ENCODE results near the gene APBA2.

APBA2 gene

DNA sequence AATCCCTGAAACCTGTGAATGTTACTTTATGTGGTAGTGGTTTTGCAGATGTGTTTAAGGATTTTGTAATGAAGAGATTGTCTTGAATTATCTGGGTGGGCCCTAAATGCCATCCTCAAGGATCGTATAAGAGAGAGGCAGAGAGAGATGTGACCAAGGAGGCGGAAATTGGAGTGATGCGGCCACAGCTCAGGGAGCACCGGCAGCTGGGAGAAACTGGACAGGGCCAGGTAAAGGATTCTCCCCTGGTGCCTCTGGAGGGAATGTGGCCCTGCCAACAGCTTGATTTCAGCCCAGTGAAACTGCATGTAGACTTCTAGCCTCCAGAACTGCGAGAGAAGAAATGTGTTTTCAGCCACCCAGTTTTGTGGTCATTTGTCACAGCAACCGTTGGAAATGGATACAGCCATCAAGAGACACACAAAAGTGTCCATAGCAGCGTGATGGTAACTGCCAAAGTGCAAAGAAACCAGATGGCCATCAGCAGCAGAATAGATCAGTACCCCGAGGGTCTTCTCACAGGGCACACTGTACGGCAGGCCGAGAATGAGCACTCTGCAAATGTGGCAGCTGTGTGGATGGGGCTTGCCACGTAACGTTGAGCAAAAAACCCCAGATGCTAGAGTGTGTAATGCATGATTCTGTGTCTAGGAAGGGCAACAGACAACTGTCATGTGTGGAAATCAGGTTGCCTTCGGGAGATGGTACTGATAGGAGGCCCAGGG, 12.2 kb downstream of the APBA2 start:
- no peak for DNase-seq

DNA sequence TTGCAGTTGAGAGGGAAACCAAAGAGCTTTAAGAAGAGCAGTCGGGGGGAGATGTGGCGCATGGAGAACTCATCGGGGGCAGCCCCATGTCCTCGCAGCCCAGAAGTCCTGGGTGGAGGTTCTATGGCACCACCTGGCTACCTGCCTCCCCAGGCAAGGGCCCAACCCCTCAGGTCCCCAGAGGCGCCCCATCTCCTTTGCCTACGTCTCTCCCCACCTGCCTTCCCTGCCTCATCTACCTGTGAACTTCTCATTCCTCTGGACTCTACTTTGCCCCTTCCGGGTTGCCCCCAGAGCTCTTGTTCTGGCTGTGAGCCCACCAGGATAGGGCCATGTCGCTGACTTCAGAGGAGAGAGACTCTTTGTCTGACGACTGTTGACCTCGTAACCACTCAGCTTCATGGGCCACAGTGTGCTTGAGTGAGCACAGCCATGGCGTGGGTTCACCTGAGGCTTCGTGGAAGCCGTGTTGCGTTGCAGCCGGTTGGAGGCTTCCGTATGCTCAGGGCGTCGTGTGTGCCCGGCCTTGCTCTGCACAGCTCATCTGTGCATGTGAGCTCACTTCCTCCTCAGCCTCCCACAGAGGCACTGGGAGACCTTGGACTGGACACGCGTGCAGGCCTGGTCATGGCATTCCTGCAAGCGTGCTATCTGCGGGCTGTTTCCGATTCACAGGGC, 13.4 kb downstream of the APBA2 start:
- no peak for DNase-seq

DNA sequence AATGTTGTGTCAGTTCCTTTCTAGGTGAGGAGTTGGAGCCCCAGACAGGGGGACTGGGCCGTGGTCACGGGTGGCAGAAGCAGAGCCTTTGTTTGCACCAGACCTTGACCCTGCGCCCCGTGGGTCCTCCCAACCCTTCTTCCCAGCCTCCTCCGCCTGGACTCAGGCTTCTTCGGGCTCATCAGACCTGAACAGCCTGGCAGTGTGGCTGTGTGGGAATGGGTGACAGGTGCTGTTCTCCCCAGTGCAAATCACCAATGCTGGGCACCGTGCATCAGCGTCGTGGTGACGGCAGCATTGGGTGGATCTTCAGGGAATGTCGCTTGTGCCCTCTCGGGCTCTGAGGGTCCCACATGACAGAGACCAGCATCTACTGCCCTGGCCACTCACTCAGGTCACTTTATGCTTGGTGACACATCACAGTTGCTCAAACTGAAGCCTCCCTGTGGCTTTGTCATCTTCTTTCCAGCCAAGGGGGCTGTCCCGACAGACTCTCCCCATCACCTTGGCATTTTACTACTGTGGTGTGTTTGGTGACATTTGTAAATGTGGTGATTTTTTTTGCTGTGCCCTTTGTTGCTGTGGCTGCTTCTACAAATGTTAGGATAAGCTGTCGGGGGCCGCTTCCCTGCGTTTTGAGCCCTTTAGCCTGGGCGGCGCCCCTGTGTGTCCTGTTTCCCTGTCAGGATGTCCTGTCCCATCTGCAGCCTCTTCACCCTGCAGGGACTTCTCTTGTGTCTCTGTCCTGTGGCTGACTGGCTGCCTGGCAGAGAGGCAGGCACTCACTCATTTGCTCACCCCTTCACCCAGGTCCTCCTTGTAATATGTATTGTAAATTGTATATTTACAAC, 14.5 kb downstream of the APBA2 start:
- DNase-seq, result no peak

DNA sequence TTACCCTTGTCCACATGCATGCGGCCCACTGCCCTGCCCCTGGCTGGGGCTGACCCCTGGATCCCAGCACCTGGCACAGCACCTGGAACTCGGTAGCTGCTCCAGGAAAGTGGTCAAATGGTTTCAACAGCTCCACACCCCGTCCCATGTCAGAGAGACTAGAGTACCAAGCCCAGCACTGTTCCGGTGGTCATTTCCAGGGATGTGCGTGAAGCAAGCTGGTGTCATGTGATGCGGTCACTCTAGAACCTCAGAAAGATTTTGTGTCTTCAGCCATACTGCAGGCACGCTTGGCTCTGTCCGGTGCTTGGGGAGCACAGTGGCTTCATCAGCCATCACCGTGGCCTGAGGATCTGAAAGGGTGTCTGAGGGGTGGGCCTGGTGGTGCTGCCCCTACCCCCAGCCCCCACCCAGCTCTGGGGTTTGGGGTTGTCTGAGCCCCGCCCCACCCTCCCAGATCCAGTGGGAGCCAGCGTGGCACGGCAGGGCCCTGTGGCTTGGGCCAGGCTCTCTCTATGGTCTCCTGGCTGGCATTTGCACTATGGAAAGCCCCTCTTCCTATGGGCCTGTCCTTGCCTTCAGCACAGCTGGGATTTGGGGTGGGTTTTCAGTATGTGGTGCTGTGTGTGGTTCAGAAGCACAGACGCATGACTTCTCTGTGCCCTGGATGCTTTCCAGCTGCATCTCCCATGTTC, 15.3 kb downstream of the APBA2 start:
- DNase-seq, result no peak

DNA sequence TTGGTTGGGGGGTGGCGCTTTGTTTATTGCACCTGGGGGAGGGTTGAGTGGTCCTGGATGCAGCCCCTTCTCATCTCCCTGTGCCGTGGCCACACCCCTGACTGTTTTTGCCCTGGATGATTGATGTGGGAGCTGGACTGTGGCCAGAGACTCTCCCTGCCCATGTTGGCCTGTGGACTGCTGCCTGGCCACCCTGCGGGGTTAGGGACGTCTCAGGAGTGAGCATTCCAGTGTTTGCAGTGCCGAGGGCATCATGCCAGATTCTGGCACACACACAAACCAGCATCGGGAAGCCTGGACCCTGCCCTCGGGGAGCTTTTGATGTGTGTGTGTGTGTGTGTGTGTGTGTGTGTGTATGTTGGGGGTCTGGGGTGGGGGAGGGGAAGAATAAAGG, 15.8 kb downstream of the APBA2 start:
- no peak for DNase-seq

DNA sequence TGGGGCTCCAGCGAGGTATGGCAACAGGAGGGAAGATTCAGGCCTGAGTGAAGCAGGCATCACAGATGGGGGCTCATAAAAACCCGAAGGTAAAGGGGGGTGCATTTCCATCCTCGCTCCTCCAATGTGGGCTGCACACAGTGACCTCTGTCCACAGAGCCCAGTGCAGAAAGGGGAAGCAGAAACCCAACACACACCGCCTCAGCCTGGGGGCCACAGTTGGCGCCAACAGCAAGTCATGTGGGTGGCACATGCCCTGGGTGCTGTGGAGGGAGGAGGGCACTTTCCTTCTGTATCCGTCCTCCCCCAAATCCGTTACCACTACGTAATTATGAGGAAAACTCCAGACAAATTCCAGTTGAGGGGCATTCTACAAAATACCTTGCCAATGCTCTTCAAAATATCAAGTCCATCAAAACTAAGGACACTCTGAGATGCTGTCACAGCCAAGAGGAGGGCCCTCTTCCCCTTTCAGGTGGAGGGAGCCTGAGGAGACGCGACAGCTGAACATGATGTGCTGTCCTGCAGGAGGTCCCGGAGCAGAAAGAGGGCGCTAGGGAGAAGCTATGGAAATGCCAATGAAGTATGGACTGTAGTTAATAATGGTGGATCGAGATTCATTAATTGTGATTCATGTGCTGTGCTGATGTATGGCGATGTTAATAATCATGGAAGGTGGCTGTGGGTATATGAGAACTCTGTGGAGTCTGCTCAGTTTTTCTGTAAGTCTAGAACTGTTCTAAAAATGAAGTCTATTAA, 16.4 kb downstream of the APBA2 start:
- no peak for DNase-seq

DNA sequence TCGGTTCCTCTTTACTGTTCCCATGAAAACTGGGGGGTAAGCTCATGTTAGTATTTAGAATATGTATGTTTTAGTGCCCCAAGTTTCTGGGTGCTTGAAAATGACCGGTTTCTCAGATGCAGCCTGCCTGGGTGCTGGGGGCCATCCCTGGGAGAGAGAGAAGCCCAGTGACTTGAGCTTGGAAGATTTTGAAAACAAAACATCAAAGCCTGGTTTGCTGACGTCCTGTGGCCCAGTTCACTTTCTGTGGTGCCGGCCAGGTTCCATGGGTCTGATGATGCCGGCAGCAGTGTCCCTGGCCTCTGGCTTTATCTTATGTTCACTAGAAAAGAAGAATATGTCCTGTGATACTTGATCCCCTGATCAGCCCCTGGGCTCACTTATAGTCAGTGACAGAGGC, 17.1 kb downstream of the APBA2 start:
- DNase-seq, result no peak

DNA sequence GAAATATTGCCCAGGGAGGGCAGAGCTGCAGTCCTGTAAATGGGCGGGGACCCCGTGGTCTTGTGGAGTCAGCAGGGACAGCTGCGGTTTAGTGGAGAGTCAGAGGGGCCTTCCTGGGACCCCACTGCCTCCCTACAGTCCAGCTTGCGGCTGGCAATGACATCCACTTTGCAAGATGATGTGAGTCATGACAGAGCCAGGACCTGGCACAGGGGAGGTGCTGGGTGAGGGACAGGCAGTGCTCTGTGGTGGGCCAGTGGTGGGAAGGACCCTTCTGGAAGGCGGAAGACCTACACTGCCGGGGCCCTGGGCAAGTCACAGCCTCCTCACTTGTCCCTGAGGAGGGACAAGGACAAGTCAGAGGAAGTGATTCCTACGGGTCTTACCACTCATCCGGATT, 17.8 kb downstream of the APBA2 start:
- DNase-seq, result no peak

DNA sequence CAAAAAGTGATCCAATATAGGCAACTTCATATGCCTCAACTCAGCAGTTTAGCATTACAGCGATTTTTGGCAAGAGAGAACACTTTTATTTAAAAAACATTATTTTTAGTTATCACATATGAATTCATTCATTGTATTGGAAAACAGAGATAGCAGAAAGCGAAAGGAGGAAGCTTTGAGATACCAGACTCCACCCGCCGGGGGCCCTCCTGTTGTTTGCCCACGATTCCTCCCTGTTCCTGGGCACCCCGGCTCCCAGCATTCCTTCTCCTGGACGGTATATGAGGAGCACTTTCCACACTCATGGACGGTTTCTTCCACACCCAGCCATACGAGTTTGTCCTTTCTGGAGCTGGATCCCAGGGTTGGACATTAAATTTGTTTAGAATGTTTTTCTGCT, 18.2 kb downstream of the APBA2 start:
- DNase-seq, result no peak

DNA sequence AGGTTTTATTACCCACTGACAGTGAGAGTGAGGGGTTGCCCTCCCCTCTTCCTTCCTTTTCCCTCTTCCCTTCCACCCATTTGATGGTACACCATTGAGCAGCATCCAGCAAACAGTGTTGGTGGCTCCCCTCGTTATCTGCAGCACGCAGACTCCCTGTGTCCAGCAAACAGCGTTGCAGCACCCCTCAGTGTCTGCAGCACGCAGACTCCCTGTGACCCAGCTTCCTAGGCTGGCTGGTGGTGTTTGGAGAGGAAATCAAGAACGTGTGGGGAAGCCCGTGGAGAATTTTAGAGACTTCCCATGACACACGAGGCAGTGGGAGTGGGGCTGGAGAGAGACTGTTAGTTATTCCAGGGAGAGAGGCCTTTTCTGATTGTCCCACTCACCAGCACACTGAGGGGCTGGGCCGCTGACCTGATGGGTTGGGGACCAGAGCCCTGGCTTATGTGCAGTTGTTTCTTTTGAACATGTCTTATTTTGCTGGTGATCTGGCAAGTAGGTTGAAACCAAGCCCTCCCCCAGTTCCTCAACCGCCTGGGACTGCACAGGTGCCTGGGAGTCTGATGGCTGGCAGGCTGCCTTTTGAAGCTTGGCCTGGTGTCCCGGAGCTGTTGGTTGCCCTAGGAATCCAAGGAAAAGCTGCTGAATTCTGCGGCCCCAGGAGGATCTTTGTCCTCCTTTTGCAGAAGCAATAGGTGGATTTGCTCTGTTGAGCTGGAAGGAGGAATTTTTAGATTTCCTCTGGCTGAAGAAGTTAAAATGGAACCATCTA, 19.0 kb downstream of the APBA2 start:
- DNase-seq, result peak in 2 of 3 donors; percentile 25 to 34

DNA sequence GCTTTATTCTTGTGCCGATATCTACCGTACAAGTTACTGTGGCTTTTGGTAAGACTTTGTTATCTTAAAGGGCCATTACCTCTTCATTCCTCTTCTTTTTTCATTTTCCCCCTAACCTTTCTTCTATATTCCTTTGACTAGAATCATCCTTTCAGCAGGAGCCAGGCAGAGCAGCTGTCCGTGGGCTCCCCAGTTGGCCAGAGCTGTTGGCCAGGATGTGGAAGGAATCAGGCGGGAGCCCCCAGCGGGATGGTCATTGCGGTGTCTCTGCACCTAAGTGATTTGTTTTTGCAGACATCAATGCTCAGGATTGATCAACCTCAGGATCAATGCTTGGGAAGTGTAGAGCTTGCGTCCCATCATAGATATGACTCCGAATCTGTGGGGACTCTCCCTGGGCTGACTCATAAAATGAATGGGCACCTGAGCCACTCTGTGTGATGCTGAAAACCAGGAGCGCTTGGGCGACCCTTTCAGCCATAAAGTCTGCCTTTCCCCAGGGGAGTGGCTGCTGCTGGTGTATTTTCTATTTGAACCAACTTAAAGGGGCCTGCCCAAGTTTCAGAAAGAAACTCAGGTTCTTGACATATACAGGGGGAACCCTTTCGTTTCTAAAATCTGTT, 21.7 kb downstream of the APBA2 start:
- DNase-seq, result no peak

DNA sequence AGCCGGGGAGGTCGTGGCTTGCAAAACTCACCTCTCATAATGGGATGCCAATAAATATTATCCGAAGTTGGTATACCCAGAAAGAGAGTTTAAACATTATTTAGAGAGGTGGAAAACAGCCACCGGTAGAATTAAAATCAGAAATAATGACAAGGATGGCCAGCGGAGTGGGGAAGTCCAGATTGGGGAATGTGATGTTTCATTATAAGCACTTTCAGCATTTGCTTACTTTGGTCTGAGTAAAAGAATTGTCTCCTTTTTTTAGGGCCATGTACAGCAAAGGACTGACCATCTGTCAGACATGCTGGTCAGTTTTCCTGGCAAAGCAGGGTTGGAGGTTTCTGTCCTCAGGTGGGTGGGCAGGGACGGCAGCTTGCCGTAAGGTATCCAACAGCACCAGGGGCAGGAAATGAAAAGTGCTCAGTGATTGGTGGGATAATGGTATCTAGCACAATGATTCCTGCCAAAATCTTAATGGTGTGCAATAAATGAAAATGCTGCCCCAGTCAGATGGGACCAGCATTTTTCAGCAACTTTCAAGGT, 24.3 kb downstream of the APBA2 start:
- no peak for DNase-seq

DNA sequence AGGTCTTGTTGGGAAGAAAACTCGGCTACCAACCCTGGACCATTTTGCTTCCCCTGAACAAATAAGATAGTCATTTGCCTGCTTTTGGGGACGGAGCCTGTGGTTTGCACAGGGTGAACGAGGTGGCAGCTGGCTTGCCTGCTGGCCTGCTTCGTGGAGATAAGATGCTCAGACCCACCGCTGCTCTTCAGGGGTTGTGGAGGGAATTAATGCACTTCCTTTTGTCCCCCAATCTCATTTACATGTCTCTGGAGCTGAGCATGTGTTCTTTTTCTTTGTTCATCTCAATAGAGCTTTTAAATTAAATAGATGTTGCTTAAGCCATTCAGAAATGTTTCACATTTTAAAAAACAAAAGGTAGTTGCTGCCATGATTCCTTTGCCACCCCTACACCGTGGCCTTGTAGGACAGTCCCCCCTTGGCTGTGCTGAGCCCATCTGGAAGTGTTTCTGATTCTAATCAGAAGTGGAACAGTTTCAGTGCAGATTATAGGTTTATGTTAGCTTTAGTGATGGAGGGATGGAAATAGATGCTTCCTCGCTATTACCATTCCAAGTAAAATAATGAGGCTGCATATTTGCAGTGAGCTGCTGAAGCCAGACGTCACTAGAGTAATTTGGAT, 25.6 kb downstream of the APBA2 start:
- no peak for DNase-seq

DNA sequence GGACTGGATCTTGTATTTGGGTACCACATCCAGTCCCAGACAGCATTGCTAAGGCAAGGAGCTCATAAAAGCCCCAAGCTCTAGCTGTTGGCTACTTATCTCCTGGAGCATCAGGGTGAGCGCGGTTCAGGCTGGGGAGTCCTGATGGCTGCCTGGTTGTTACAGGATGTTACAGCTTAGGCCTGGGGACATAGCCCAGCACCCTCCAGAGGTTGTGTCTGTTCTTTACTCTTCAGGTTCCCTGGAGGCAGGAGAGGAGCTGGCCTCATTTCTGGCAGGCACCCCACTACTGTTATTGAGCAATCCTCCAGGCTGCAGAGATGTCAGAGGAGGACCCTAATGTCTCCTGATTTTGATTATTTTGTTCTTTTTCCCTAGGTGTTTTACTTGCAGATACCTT, 26.6 kb downstream of the APBA2 start:
- no peak for DNase-seq

DNA sequence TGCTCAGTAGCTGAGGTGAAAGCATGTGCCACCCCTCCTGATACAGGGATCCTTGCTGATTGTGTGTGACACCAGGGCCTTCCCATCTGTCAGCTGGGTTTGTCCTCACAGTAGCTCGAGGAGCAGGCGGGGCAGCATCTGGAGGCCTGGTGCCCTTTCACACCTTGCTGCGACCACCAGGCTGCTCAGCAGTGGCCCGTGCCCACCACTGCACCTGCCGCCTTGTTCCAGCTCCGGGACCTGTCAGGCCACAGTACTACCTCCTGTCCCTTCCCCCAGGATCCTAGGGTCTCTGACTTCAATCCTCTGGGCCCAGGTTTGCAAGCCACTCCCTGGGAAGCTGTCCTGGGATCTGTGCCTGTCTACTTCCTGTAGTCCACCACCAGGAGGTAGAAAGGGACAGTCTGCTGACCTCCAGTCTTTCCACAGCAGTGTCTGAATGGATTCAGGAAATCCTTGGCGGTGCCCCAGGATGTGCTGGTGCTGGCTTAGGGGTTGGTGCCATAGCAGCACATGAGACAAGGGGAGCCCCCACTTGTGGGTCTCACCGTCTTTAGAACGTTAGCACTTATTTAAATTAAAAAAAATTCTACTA, 27.5 kb downstream of the APBA2 start:
- DNase-seq, result no peak

DNA sequence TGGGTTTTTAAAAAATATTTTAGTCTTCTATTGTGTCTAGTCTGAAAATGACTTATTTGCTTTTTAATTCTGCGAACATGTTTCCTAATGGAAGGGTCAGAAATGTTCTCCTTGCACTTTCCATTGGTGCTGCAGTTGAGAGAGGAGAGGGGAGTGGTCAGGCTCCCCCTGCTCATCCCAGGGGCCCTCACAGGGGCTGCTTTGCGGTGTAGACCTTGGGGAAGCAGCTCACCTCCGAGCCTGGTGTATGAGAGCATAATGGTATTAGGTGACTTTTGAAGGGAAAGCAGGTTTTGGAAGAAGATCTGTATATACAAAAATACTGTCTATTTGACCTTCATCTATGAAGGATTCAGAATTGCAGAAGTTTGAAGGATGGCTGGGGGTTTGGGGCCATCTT, 28.3 kb downstream of the APBA2 start:
- no peak for DNase-seq

DNA sequence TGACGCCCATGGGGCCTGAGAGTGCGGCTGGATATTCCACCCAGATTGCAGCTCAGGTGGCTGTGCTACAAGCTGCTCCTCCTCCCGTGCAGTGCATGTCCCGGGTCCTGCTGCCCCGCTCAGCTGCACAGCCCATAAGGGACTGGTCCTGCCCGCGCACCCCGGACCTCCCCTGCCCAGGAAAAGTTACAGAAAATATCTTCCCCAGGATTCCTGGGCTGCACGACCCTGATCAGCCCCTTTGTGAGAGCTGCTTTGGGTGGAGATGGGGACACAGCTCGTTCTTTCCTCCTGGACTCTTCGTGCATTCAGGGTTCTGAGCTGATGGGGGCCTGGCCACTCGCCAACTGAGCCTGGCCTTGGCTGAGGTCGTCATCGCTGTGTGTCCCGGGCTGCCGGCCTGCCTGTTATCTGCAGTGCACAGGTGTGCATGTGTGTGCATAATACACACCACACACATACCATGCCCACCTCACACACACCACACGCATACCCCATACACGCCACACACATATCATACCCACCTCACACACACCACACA, 28.8 kb downstream of the APBA2 start:
- DNase-seq, result no peak

DNA sequence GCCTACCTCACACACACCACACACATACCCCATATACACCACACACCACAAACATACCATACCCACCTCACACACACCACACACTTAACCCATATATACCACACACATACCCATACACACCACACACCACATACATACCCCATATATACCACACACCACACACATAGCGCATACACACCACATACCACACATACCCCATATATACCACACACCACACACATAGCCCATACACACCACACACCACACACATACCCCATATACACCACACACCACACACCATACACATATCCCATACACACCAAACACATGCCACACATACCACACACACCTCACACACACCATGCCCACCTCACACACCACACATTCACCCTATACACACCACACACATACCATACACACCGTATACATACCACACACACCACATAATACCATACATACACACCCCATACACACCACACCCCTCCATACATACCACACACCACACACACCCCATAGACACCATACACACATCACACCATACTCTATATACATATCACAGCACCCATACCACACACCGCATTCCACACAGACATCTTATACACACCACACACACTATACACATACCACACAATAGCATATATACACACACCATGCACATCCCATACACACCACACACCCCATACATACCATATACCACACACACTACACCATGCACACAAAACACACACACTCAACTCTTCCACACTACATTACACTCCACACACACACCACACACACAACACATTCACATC, 29.5 kb downstream of the APBA2 start:
- DNase-seq, result no peak

DNA sequence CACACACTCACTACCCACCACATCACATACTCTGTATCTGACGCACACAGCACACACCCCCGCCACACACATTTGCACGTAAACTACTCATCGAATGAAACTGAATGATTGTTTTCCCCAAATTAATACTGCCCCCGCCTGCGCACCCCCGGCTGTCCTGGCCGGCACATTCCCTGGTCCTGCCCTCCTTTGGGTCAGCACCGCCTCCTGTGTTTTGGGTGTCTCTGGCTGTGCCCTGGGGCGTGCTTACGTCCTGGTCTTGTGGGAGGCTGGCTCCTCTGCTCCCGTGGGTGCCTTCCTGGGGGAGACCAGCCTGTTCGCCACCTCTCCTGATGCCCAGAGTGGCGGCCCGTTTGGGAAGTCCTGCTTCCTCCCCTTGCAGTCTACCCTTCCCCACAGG, 30.2 kb downstream of the APBA2 start:
- no peak for DNase-seq
